ENCODE results near the gene KIF19. TPM values are rescaled to one million over a fixed set of nuclear protein-coding genes. Genes with fewer than 3 reads are reported as not detected.

The KIF19 gene
- total RNA-seq, 4 donors from 2014 or later = 0.94 to 7.7 (median 2.2) TPM

GRCh38 chr17:74304184-74304583 lies 21.8 kb upstream of the KIF19 start:
- WGBS, 2 donors = 81 to 86% methylated on average over 5 of the region's 5 CpGs
- Histone ChIP-seq H3K9me3 (no peaks in the 10 kb centered on the region), H3K27me3 (no peaks in the 10 kb centered on the region), H3K4me1 (peaks cover 23 to 32% of the 10 kb centered on the region in 2 donors), H3K36me3 (no peaks in the 10 kb centered on the region), H3K4me3 (replicated peaks in 1 of 3) (no peak overlapping the region), H3K27ac (no peak overlapping the region)
- intact Hi-C loops (cut with DNase I) = no loop called here
- no peak for TF ChIP-seq POLR2A (IDR thresholded peaks at IDR 0.05)
- TF ChIP-seq, protein P1, sequence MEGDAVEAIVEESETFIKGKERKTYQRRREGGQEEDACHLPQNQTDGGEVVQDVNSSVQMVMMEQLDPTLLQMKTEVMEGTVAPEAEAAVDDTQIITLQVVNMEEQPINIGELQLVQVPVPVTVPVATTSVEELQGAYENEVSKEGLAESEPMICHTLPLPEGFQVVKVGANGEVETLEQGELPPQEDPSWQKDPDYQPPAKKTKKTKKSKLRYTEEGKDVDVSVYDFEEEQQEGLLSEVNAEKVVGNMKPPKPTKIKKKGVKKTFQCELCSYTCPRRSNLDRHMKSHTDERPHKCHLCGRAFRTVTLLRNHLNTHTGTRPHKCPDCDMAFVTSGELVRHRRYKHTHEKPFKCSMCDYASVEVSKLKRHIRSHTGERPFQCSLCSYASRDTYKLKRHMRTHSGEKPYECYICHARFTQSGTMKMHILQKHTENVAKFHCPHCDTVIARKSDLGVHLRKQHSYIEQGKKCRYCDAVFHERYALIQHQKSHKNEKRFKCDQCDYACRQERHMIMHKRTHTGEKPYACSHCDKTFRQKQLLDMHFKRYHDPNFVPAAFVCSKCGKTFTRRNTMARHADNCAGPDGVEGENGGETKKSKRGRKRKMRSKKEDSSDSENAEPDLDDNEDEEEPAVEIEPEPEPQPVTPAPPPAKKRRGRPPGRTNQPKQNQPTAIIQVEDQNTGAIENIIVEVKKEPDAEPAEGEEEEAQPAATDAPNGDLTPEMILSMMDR (IDR thresholded peaks at IDR 0.05) = no peak
- no peak for DNase-seq

DNA sequence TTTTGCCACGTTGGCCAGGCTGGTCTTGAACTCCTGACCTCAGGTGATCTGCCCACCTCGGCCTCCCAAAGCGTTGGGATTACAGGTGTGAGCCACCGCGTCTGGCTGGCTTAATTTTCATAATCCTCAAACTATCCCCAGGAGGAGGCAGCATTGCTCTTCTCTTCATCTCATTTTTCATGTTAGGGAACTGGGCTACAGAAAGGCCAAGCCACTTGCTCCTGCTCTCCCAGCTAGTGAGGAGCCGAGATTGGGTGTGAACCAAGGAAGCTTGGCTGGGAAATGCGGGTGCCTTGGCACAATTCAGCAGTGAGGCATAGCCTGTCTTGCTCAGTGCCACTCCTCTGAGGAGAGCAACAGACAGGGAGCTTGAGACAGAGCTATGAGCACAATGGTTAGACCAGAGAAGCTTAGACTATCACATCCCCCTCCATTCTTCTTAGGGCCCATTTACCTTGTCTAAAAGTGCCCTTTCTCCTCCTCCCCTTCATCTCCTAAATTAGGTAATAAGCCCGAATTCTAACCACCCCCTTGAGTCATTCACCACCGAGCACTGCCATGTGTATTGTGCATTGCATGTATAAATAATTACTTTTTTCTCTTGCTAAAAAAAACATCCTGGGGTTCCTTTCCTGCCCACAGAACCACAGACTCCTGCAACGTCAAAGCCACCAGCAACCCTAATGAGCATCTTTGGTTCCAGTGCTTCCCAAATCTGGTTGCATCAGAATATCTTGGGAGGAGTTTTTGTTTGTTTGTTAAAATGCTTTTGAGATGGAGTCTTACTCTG lies 20.0 kb upstream of the KIF19 start:
- TF ChIP-seq, protein P1 (IDR thresholded peaks at IDR 0.05) = peak in 3 of 6 experiments; percentile 18 to 48 (median 41)
- no peak for TF ChIP-seq POLR2A (IDR thresholded peaks at IDR 0.05)
- no peaks in the 10 kb centered on the region for H3K9me3 ChIP-seq
- H3K4me3 ChIP-seq (replicated peaks in 1 of 3) = no peak overlapping the region
- no peaks in the 10 kb centered on the region for H3K36me3 ChIP-seq
- H3K27ac ChIP-seq = no peak overlapping the region
- intact Hi-C loops (cut with DNase I) = no loop called here
- 64 to 65% methylated on average over 10 of the region's 10 CpGs for WGBS, 2 donors
- H3K27me3 ChIP-seq = no peaks in the 10 kb centered on the region
- peaks cover 24 to 31% of the 10 kb centered on the region in 2 donors for H3K4me1 ChIP-seq
- DNase-seq = no peak

DNA sequence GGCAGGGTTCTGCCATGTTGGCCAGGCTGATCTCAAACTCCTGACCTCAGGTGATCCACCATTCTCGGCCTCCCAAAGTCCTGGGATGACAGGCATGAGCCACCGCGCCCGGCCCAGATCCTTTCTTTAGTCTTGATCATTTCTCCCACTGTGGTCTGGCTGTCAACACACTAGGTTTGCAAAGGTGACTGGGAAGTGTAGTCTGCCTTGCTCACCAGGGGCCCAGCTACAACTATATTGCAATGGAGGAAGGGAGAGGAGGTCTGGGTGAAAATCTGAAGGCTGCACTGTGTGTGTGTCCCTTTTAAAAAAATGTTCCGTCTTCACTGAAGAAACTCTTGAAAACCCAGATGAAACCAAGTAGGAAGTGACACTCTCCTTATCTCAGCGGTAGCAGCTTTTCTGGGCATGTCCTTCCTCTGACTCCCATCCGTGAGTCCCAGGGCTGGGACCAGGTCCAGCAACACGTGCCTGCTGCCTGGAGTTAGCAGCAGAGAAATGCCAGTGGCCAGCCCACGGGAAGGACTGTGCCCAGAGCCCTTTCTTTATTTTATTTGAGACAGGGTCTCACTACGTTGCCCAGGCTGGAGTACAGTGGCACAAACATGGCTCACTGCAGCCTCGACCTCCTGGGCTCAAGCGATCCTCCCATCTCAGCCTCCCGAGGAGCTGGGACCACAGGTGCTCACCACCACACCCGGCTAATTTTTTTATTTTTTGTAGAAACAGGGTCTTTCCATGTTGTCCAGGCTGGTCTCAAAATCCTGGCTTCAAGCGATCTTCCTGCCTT lies 17.8 kb upstream of the KIF19 start:
- intact Hi-C loops (cut with DNase I) = no loop called here
- Histone ChIP-seq H3K36me3 (no peaks in the 10 kb centered on the region), H3K4me1 (peaks cover 12 to 16% of the 10 kb centered on the region in 2 donors), H3K9me3 (no peaks in the 10 kb centered on the region), H3K4me3 (replicated peaks in 1 of 3) (no peak overlapping the region), H3K27me3 (no peaks in the 10 kb centered on the region), H3K27ac (peak overlapping the region in 2 of 3 donors; percentile 26 to 55)
- TF ChIP-seq, protein P1 (IDR thresholded peaks at IDR 0.05) = no peak
- no peak for TF ChIP-seq POLR2A (IDR thresholded peaks at IDR 0.05)
- WGBS, 2 donors = 58 to 60% methylated on average over 15 of the region's 15 CpGs
- peak; percentile 78 to 85 for DNase-seq

DNA sequence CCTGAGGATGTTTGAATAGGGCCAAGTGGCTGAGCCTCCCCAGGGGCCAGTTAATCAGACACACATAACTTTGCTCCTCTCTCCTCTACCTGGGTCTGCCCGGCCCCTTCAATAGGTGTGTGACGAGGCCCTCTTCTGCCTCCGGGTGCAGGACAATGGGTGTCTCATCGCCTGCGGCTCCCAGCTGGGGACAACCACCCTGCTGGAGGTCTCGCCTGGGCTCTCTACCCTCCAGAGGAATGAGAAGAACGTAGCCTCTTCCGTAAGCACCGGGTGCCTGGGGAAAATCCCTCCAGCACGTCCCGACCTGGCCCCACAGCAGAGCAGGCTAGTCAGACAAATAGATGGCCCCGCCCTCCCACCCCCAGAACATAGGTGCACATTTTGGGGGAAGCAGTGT lies 16.1 kb upstream of the KIF19 start:
- no peak for DNase-seq
- Histone ChIP-seq H3K4me1 (peaks cover 11 to 16% of the 10 kb centered on the region in 2 donors), H3K27ac (no peak overlapping the region), H3K27me3 (no peaks in the 10 kb centered on the region), H3K36me3 (no peaks in the 10 kb centered on the region), H3K4me3 (replicated peaks in 1 of 3) (no peak overlapping the region), H3K9me3 (no peaks in the 10 kb centered on the region)
- 27 to 61% methylated on average over 3 to 11 of the region's 12 CpGs for WGBS, 2 donors
- intact Hi-C loops (cut with DNase I) = no loop called here
- TF ChIP-seq, protein P1 (IDR thresholded peaks at IDR 0.05) = no peak
- TF ChIP-seq POLR2A (IDR thresholded peaks at IDR 0.05) = no peak

DNA sequence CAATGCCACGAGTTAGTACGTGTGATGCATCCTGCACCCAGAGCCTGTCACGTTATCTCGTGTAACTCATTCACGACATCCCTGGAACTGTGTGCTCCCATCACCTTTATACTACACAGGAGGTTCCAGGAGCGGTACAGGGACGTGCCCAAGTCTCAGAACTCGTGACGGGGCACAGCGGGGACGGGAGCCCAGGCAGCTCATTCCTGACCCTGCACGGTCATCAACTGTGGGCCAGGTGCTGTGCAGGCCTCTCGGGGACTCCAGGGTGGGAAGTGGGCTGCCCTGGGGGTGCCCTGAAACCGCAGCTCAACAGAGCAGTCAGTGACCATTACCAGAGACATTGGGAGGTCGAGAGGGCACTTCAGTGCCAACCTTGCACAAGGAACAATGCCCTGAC lies 11.1 kb upstream of the KIF19 start:
- intact Hi-C loops (cut with DNase I) = no loop called here

More for the DNA sequence above, 11.1 kb upstream of the KIF19 start:
- TF ChIP-seq POLR2A (IDR thresholded peaks at IDR 0.05) = no peak
- TF ChIP-seq, protein P1 (IDR thresholded peaks at IDR 0.05) = no peak
- WGBS, 2 donors = 88 to 92% methylated on average over 11 to 15 of the region's 15 CpGs
- Histone ChIP-seq H3K36me3 (no peaks in the 10 kb centered on the region), H3K9me3 (no peaks in the 10 kb centered on the region), H3K27me3 (no peaks in the 10 kb centered on the region), H3K4me1 (peaks cover 2 to 6% of the 10 kb centered on the region in 2 donors), H3K27ac (no peak overlapping the region), H3K4me3 (replicated peaks in 1 of 3) (no peak overlapping the region)
- DNase-seq = no peak

All from thyroid gland (tissue), 4 donors.